Adipocyte (in vitro differentiated cells): Measurements from ENCODE around the gene SSTR5.

Experiments
- DNase-seq: peaks from one replicate; pipeline ENCODE4 v3.0.0-alpha.2; 2015; ENCODE audit warnings: low read depth
- H3K27me3 ChIP-seq: replicated peaks from 2 replicates; pipeline ENCODE4 v1.7.0; 2013; ENCODE audit warnings: mild to moderate bottlenecking, low read length, moderate library complexity; ENCODE audit not compliant: control insufficient read depth, insufficient read depth
- H3K36me3 ChIP-seq: 2 replicates; pipeline ENCODE4 v1.7.0; 2013; ENCODE audit warnings: low read length, mild to moderate bottlenecking, moderate library complexity; ENCODE audit not compliant: control insufficient read depth, insufficient read depth, severe bottlenecking
- H3K4me1 ChIP-seq: 2 replicates; pipeline ENCODE4 v1.7.0; 2013; ENCODE audit warnings: mild to moderate bottlenecking, low read length, moderate library complexity; ENCODE audit not compliant: control insufficient read depth, insufficient read depth
- H3K4me3 ChIP-seq: 2 replicates; pipeline ENCODE4 v1.7.0; 2013; ENCODE audit warnings: mild to moderate bottlenecking, low read length, moderate library complexity
- H3K9ac ChIP-seq: 2 replicates; pipeline ENCODE4 v1.7.0; 2013; ENCODE audit warnings: mild to moderate bottlenecking, low read length, moderate library complexity
- H3K9me3 ChIP-seq: 2 replicates; pipeline ENCODE4 v1.7.0; 2013; ENCODE audit warnings: mild to moderate bottlenecking, low read length, moderate library complexity; ENCODE audit not compliant: control insufficient read depth

The SSTR5 gene

DNA sequence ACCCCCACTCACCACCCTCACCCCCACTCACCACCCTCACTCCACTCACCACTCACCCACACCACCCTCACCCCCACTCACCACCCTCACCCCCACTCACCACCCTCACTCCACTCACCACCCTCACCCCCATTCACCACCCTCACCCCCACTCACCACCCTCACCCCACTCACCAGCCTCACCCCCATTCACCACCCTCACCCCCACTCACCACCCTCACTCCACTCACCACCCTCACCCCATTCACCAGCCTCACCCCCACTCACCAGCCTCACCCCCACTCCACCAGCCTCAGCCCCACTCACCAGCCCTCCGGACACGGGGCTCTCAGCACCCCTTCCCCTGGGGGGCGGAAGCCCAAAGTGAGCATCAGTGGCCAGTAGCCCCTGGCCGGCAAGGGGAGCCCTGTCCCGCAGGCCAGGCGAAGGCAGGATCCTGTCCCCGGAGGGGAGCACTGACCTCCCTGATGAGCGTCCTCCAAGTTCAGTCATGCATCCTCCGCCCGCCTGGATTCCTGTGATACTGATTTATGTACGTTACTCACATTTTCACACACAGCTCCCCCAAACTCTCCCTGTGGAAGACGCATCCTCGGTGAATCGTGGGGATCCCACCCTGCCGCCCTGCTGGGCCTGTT, 41.5 kb downstream of the SSTR5 start:
- H3K27me3 ChIP-seq: peaks cover 44% of the 10 kb centered on the region
- no peaks in the 10 kb centered on the region for H3K4me1 ChIP-seq
- no peak overlapping the region for H3K9ac ChIP-seq
- DNase-seq: no peak
- no peaks in the 10 kb centered on the region for H3K36me3 ChIP-seq
- H3K9me3 ChIP-seq: no peaks in the 10 kb centered on the region
- no peak overlapping the region for H3K4me3 ChIP-seq

DNA sequence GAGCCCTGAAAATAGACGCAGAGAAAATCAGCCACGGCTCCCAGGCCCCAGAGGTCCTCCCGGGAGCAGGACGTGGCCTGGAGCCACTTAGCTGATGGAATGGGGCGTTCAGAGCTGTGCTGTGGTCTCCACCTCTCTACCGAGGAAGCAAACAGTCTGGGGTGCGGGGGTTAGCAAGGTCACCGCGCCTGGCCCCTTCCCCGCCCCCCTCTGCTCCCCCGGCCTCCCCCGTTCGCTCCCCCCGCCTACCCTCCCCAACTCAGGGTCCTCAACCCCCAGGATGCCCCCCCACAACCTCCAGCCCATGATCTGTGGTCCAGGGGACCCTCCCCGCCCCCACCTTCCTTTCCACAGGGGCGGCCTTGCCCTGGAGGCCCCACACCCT, 44.1 kb downstream of the SSTR5 start:
- H3K9me3 ChIP-seq: no peaks in the 10 kb centered on the region
- no peaks in the 10 kb centered on the region for H3K4me1 ChIP-seq
- H3K27me3 ChIP-seq: peaks cover 27% of the 10 kb centered on the region
- no peak overlapping the region for H3K4me3 ChIP-seq
- DNase-seq: no peak
- H3K9ac ChIP-seq: no peak overlapping the region
- no peaks in the 10 kb centered on the region for H3K36me3 ChIP-seq

DNA sequence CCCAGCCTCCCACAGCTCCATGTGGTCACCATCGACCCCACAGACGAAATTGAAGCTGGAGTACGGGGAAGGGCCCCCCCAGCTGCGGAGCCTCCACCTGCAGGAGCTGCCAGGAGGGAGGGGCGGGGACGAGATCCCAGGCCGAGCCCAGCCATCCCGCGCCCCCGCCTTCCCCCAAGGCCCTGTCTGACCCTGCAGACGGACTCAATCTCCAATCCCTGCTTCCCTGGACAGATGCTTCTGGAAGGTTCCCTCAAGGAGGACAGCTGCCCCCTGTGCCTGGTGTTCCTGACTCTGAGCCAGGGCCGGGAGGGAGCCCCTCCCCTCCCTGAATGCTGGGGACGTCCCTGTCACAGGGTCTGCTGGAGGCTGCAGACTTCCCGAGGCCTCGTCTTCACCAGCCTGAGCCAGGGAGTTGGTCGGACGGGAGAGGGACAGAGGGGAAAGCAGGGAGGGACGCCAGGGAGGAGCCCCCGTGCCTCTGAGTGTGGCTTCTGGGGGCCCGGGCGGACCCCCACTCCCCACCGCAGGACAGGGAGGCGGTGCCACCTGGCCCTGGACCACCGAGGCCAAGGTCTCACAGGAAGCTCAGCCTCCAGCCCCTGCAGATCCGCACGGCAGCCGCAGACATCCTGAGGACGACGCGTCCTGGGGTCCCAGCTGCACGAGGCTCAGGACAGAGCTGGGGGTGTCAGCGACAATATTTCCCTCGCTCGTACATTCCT, 44.8 kb downstream of the SSTR5 start:
- H3K27me3 ChIP-seq: peaks cover 21% of the 10 kb centered on the region
- no peak overlapping the region for H3K9ac ChIP-seq
- no peak for DNase-seq
- no peak overlapping the region for H3K4me3 ChIP-seq
- no peaks in the 10 kb centered on the region for H3K9me3 ChIP-seq
- no peaks in the 10 kb centered on the region for H3K4me1 ChIP-seq
- no peaks in the 10 kb centered on the region for H3K36me3 ChIP-seq

DNA sequence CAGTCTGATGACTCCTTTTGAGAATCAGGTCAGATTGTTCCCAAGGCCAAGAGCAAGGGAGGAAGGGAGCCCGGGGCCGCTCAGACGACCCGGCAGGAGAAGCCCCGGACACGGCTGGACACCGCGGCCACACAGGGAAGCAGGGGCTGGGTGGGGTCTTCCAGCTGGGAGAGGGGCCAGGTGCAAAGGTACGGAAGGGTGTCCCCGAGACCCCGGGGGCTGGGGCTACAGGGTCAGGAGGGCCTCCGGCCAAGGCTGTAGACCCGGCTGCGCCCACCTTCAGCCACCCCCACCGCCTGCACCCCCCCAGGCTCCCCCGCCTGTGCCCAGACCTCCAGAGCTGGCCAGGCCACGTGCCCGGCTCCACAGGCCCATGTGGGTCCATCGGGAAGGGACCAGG, 45.4 kb downstream of the SSTR5 start:
- DNase-seq: no peak
- H3K4me3 ChIP-seq: no peak overlapping the region
- no peaks in the 10 kb centered on the region for H3K4me1 ChIP-seq
- H3K36me3 ChIP-seq: no peaks in the 10 kb centered on the region
- H3K9me3 ChIP-seq: no peaks in the 10 kb centered on the region
- no peak overlapping the region for H3K9ac ChIP-seq
- H3K27me3 ChIP-seq: peaks cover 17% of the 10 kb centered on the region

DNA sequence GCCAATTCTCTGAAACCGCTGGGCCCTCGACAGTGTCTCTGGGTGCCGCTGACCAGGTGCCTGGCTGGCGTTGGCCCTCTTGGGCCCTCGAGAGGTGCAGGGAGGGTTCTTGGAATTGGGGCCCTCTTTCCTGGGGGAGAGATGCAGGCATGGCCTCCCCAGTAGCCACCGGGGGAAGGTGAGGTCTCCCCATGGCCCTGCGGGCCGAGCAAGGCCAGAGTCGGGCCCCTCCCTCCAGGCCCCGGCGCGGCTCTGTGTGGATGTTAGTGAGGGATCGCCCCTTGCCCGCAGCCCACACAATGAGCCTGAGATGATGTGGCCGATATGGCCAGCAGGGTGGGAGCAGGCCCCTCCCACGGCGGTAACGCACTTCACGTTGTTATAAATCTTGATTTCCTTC, 46.6 kb downstream of the SSTR5 start:
- H3K9ac ChIP-seq: no peak overlapping the region
- no peaks in the 10 kb centered on the region for H3K36me3 ChIP-seq
- H3K4me1 ChIP-seq: no peaks in the 10 kb centered on the region
- H3K27me3 ChIP-seq: peaks cover 16% of the 10 kb centered on the region
- no peak overlapping the region for H3K4me3 ChIP-seq
- H3K9me3 ChIP-seq: no peaks in the 10 kb centered on the region
- DNase-seq: no peak

DNA sequence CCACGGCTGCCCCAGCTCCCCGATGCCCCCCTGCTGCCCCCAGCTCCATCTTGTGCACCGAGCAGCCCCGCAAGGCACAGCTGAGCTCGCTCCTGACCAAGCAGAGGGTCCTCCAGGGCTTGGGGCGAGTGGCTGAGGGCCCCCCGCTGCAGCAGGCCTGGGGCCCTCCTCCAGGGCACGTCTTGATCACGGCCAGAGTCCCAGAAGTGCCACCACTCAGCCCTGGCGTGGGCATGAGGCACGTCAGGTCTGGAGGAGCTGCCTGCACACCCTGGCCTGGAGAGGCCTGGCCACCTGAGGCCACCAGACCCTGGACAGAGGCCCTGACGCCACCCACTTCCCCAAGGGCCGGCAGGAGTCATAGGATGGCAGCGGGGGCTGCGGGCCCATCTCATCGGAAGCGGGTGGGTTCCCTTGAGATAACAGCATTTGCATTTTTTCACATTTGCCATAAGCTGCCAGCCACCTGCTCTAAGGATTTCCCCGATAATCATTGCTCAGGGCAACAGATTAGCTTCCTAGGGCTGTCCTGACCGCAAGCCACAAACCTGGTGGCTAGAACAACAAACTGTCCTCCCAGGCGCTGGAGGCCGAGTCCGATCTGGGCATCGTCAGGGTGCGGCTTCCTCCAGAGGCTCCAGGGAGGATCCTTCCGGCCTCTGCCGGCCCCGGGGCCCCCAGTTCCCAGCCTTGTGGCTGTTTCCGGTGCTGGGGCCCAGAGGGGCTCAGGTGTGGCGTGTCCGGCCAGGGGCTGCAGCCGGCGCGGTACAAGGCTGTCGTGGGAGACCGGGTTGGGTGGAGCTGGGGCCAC, 47.4 kb downstream of the SSTR5 start:
- Histone ChIP-seq H3K9ac (no peak overlapping the region), H3K27me3 (peaks cover 17% of the 10 kb centered on the region), H3K4me1 (no peaks in the 10 kb centered on the region), H3K36me3 (no peaks in the 10 kb centered on the region), H3K4me3 (no peak overlapping the region), H3K9me3 (no peaks in the 10 kb centered on the region)
- DNase-seq: no peak

DNA sequence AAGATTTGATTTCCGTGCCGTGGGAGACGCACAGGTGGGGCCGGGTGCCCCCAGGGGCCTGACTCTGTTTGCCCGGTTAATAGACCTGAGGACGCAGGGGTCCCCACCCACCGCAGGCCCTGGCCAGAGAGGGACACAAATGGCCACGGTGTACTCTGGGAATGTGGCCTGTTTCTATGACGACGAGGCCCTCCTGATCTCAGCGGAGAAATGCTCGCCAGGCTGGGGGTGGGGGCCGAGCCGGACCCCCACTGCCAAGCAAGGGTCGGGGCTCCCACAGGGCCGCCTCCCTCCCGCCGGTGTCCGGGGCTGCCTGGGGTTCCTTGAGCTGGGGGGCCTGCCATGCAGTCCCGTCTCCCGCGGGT, 48.0 kb downstream of the SSTR5 start:
- Histone ChIP-seq H3K9me3 (no peaks in the 10 kb centered on the region), H3K4me1 (no peaks in the 10 kb centered on the region), H3K27me3 (peaks cover 20% of the 10 kb centered on the region), H3K9ac (no peak overlapping the region), H3K4me3 (no peak overlapping the region), H3K36me3 (no peaks in the 10 kb centered on the region)
- DNase-seq: no peak

DNA sequence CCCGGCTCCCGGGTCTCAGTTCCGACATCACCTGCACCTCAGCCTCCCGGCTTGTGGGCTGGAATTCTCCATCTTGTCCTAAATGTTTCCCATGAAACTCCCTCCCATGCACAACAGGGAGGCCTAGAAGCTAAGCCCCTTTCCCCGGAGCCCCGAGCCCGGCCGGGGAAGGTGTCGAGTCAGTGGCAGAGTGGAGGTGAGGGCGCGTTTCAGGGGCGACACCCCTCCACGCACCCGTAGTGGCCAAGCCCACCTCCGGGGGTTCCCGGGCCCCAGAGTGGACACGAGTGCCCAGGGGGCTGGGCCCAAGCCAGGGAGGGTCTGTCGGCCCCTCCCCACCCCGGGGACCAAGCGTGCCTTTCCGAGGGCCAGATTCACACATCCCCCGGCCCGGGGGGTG, 48.5 kb downstream of the SSTR5 start:
- Histone ChIP-seq H3K4me3 (no peak overlapping the region), H3K27me3 (peaks cover 23% of the 10 kb centered on the region), H3K36me3 (no peaks in the 10 kb centered on the region), H3K9me3 (no peaks in the 10 kb centered on the region), H3K9ac (no peak overlapping the region), H3K4me1 (no peaks in the 10 kb centered on the region)
- no peak for DNase-seq

DNA sequence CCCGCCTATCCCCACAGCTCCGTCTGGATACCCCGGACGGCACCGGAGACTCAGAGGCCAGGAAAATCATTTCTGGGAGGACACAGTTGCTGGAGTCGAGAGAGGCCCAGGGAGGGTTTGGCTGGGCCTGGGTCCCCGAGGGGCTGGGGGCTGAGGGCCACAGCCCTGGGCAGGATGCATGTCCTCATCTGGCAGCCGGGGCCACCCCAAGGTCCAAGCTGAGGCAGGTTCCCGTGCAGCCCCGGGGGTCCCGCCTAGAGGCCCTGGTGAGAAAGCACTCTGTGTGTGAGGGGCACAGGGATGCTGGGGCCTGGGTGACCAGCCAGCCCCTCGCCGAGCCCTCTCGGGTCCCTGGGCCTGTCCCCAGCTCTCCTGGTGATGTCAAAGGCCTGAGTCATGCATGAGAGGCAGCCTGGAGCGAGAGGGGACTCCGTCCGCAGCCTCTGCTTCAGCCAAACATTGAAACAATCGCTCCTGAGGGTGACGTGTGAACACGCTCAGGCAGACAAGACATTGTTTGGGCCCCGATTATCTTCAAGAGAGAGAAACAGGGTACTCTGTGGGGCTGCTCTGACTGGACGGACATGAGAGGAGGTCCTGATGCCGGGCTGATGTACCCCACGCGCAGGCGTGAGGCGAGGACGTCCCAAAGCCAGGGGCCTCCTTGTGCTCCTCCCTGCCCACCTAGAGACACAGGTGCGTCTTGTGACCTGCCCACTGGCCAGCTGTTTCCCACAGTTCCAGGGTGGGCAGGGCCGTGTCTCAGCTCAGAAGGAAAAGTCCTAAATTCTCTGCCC, 49.3 kb downstream of the SSTR5 start:
- Histone ChIP-seq H3K4me3 (no peak overlapping the region), H3K9ac (no peak overlapping the region), H3K27me3 (peaks cover 24% of the 10 kb centered on the region), H3K4me1 (no peaks in the 10 kb centered on the region), H3K9me3 (no peaks in the 10 kb centered on the region), H3K36me3 (no peaks in the 10 kb centered on the region)
- no peak for DNase-seq

DNA sequence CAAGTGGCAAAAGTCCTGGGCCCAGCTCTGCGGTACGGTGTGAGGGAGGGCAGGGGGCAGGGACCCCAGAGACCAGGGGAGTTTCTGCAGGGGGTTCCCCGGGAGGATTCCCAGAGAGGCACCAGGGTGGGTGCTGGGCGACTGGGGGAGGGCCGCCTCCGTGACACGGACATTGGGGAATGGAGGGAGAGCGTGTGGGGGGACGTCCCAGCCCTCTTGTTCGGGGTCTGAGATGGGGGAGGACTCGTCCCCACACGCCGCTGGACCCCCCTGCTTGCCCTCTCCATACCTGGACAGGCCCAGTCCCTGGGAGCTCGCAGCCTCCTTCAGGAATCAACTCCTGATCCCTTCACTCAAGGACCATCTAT, 49.8 kb downstream of the SSTR5 start:
- no peak for DNase-seq
- H3K36me3 ChIP-seq: no peaks in the 10 kb centered on the region
- no peaks in the 10 kb centered on the region for H3K4me1 ChIP-seq
- H3K27me3 ChIP-seq: peaks cover 22% of the 10 kb centered on the region
- H3K4me3 ChIP-seq: no peak overlapping the region
- H3K9me3 ChIP-seq: no peaks in the 10 kb centered on the region
- H3K9ac ChIP-seq: no peak overlapping the region
